C1 segment of cervical spinal cord (tissue), 14 donors: ENCODE measurements around the gene SCGB3A1.

Experiments
- DNase-seq, 14 donors: peaks; one replicate each; lab custom pipeline; 2025; lab: John Stamatoyannopoulos, UW

The SCGB3A1 gene

GRCh38 chr5:180625791-180626660, 34.7 kb upstream of the SCGB3A1 start:
- no peak for DNase-seq

GRCh38 chr5:180625125-180625790, 34.0 kb upstream of the SCGB3A1 start:
- DNase-seq, result no peak

GRCh38 chr5:180624587-180624986, 33.3 kb upstream of the SCGB3A1 start:
- no peak for DNase-seq

- DNase-seq, result no peak
Measured at GRCh38 chr5:180623844-180624243, 32.5 kb upstream of the SCGB3A1 start.

GRCh38 chr5:180623411-180623834, 32.1 kb upstream of the SCGB3A1 start:
- DNase-seq, result no peak

DNA sequence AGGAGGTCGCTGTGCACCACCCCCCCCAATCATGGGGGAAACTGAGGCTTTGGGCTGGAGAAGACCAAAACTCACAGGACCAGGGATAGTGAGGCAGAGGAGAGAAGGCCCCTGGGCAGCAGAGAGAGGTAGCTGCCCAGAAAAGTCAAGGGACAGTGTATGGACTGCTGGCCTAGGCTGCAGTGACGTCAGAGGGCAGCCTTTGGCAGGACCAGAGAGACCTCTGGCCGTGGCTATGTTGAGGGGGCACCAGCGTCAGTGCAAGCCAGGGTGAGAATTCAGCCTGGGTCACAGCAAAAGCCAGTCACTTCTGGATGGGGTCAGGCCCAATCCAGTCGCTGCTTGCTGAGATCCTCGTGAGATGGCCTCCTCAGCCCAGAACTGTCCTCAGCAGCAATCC, 31.6 kb upstream of the SCGB3A1 start:
- DNase-seq, result no peak

DNA sequence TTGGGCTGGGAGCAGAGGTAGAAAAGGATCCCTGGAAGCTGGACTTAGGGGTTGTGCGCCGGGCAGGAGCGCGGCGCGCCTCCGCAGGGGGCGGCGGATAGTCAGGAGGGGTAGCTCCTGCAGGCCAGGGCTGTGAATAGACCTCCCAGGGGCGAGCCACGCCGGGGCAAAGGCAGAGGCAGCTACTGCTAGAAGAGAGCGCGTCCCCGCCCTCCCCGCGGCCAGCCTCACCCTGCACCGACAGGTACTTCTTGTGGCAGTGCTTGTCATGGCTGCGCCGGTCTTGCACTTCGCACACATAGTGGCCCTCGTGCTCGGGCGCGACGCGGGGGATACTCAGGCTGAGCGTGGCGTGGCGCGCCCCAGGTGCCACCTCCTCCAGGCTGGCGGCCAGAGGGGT, 30.0 kb upstream of the SCGB3A1 start:
- DNase-seq, result no peak

- DNase-seq, result no peak
Measured at GRCh38 chr5:180620014-180620413, 28.7 kb upstream of the SCGB3A1 start.

DNA sequence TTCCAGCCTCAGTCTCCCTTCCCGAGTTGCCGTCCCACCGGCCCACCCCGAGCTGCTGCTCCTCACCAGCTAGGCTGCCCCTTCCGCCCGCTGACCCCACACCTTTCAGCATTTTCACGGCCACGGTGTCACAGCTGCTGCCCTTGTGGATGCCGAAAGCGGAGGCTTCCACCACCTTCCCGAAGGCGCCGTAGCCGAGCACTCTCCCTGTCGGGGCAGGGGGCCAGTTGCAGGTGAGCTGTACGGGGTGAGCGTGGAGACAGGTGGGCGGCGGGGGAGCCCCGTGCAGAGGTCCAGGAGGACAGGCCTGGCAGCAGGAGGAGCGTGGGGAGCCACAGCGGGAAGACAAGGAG, 28.2 kb upstream of the SCGB3A1 start:
- no peak for DNase-seq

DNA sequence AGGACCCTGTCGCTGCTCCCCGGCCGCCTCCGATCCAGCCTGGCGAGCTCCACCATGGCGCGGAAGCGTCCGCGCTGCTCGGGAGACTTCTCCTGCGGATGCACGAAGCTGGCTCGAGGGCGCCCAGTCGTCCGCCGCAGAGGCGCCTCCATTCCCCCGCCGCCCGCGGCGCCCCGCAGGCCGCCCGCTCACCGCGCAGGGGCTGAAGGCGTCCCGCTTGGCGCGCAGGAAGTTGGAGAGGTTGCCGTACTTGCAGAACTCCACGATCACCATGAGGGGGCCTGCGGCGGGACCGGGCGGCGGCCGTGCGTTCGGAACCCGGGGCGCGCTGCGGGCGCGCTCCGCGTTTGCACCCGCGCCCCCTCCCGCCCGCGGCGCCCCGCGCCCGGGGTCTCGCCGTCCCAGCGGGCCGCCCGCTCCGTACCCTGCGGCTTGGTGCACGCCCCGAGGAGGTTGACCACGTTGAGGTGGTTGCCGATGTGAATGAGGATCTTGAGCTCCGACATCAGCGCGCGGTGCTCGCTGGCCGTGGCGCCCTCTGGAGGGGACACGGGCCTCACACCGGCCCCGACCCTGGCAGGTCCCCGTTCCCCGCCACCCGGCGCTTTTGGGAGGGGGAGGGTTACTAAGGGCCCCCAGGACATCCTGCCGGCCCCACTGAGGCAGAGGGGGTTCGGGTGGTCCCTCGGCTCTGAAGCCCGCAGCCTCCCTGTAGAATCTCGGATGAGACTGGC, 27.7 kb upstream of the SCGB3A1 start:
- DNase-seq, result no peak

DNA sequence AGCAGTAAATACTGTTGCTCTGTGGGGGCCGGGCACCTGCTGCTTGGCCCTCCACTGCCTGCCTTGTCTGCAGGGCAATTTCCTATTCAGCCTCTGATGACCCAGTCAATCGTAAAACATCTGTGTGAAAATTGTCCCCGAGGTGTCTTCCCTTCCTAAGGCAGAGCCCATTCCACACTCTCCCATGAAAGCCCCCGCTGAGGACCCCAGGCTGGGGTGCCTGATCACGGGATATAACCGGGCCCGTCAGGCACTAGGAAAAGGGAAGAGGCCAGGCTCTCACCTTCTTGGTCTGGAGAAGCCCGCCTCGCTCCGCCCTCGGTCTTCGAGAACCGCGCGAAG, 27.2 kb upstream of the SCGB3A1 start:
- no peak for DNase-seq

- DNase-seq, result no peak
Measured at GRCh38 chr5:180613814-180614188, 22.5 kb upstream of the SCGB3A1 start.

DNA sequence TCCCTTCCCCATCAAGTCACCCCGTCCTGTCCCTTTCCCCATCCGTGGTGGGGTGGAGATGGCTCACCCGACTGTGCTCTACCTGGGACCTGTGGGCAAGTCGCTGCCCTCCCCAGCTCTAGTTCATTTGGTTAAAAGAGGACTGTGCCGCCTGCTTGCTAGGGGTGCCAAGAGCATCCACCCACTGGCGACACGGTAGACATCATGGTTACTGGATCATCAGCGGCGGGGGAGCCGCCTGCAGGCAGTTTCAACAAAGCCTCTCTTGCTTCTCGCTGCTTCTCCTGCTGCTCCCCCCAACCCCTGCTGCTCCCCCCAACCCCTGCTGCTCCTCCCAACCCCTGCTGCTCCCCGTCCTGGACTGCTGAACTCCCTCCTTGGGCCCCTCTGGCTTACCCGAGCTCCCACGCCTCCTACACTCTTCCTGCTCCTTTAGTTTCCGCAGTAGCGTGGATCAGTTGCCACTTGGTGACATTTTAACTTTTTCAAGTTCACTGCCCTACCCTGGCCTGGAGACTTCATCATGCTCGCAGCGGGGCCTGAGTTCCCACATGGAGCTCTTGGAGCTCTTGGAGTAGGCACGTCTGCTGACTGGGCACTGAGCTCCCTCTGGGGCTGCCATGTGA, 22.0 kb upstream of the SCGB3A1 start:
- DNase-seq, result no peak

GRCh38 chr5:180612683-180613082, 21.4 kb upstream of the SCGB3A1 start:
- DNase-seq, result no peak

DNA sequence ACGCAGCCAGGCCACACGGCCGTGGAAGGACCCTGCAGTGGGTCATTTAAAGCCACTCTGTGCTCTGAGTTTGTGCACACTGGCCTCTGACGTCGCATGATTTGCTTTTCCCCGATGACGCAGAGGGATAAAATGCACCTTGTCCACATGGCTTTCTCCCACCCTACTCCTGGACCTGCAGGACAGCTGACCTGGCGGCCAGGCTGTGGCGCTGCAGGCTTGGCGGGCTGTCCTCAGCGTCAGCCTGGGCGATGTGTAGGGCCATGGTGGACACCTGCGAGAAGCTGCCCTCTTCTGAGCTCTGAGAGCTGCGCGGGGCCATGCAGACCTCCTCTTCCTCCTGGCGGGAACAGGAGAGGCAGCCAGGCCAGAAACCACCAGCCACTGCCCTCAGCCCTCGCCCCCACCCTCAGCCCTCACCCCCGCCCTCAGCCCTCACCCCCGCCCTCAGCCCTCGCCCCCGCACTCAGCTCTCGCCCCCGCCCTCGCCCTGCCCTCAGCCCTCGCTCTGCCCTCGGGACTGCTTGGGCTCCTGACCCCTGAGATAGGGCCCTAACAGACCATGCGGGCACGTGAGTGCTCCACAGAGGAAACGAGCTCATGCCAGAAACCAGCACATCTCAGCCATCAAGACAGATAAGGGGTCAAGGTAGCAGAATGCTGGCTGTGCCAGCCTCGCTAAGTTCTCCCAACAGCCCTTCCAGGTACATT, 20.0 kb upstream of the SCGB3A1 start:
- no peak for DNase-seq

GRCh38 chr5:180609817-180610550, 18.7 kb upstream of the SCGB3A1 start:
- DNase-seq, result no peak

GRCh38 chr5:180609386-180609785, 18.1 kb upstream of the SCGB3A1 start:
- DNase-seq, result no peak

- no peak for DNase-seq
Measured at GRCh38 chr5:180608572-180609310, 17.4 kb upstream of the SCGB3A1 start.

GRCh38 chr5:180607861-180608571, 16.7 kb upstream of the SCGB3A1 start:
- no peak for DNase-seq
